ENCODE results near the gene CCDC88B. TPM values are rescaled to one million over a fixed set of nuclear protein-coding genes. Genes with fewer than 3 reads are reported as not detected.

CCDC88B gene
- total RNA-seq, 1 donor from 2014 or later, result 25.8 TPM

Other genes with a start within 250 kb of the CCDC88B start
- gene MACROD1, start 174.1 kb upstream of the CCDC88B start, total RNA-seq, result 19.3 TPM
- 115 TPM for gene STIP1, start 154.0 kb upstream of the CCDC88B start, total RNA-seq
- gene FERMT3, start 133.5 kb upstream of the CCDC88B start, total RNA-seq, result 21.7 TPM
- 47.4 TPM for gene TRPT1, start 114.0 kb upstream of the CCDC88B start, total RNA-seq
- 78.6 TPM for gene NUDT22, start 113.9 kb upstream of the CCDC88B start, total RNA-seq
- 62.7 TPM for gene DNAJC4, start 109.7 kb upstream of the CCDC88B start, total RNA-seq
- 104 TPM for gene VEGFB, start 105.6 kb upstream of the CCDC88B start, total RNA-seq
- 120 TPM for gene FKBP2, start 99.1 kb upstream of the CCDC88B start, total RNA-seq
- gene PPP1R14B, start 93.3 kb upstream of the CCDC88B start, total RNA-seq, result 74.7 TPM
- 42.4 TPM for gene PLCB3, start 88.7 kb upstream of the CCDC88B start, total RNA-seq
- gene BAD, start 55.5 kb upstream of the CCDC88B start, total RNA-seq, result 112 TPM
- gene GPR137, start 54.4 kb upstream of the CCDC88B start, total RNA-seq, result 105 TPM
- gene KCNK4, start 48.9 kb upstream of the CCDC88B start, total RNA-seq, result not detected
- gene CATSPERZ, start 39.8 kb upstream of the CCDC88B start, total RNA-seq, result 0.29 TPM
- gene ESRRA, start 34.7 kb upstream of the CCDC88B start, total RNA-seq, result 97.7 TPM
- 126 TPM for gene TRMT112, start 22.6 kb upstream of the CCDC88B start, total RNA-seq
- gene PRDX5, start 22.1 kb upstream of the CCDC88B start, total RNA-seq, result 202 TPM
- gene RPS6KA4, start 19.0 kb downstream of the CCDC88B start, total RNA-seq, result 33.0 TPM
- 0.12 TPM for gene SLC22A11, start 215.7 kb downstream of the CCDC88B start, total RNA-seq

All from mucosa of gallbladder (tissue), 1 donor.